GM21423 (cell line): ENCODE data around the gene CDC45.
"Not testable (repeated sequence)": the region's sequence is repeated elsewhere in the genome, so short reads cannot be mapped to it uniquely, and the experiment has no call there.

Experiments
- ATAC-seq: cut with Tn5 transposase; IDR thresholded peaks from one replicate; pipeline ENCODE4 v1.9.1; 2021; ENCODE audit warnings: mild to moderate bottlenecking, moderate library complexity; ENCODE audit not compliant: unreplicated experiment

The CDC45 gene

DNA sequence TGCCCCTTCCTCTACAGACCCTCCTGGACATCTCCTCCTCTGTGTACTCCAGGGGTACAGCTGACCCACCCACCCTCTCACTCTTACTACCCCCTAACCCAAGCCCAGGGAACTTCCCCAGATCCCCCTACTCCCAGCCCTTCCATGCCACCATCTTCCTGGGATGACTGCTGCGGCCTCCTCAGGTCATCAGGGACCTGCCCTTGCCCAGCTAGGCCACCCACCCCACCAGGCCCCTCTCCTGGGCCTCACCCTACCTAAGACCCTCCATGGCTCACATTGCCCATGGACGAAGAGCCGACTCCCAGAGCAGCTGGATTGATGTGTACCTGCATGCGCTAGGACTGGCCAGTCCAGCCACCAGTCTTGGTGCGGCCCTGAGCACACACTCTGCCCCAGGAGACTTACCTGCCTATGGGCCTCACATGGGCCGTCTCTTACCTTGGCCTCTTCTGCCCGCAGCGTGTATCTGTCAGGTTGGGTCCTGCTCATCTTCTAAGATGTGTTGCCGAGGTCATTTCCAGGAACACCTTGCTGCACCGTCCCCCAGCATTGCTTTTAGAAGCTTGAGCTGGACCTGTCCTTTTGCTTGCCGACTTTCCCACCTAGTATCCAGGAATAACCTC lies 46.5 kb downstream of the CDC45 start:
- ATAC-seq: no peak

- no peak for ATAC-seq
These were observed 47.0 kb downstream of the CDC45 start for GRCh38 chr22:19526702-19527111.

DNA sequence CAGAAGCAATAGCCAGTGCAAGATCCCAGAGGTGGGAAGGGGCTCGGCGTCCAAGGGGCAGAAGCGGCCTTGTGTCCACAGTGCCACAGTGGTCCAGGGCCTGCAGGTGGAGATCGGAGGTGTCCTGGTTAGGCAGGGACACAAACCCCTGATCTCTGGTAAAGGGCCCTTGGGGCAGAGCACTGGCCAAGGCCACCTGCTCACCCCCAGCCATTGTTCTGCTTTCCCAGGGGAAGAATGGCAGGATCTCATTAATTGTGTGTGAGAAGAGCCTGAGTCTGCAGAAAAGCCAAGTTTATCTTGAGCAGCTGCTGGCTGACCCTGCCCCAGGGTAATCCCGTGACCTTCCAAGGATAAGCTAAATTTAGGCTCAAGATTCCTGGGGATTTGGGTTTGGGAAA lies 47.6 kb downstream of the CDC45 start:
- ATAC-seq: no peak

- ATAC-seq: no peak
These were observed 48.2 kb downstream of the CDC45 start for GRCh38 chr22:19527861-19528417.

DNA sequence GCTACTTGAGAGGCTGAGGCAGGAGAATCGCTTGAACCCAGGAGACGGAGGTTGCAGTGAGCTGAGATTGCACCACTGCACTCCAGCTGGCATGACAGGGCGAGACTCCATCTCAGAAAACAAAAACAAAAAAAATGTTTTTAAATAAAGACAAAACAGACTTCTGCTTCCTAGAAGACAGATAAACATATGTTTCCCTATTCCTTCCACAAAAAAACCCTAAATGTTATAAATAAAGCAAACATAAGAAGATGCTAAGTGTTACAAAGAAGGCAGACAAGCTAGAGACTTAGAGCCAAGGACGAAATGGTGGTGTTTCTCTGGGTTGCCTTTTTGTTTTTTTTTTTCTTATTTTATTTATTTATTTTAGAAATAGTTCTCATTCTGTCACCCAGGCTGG lies 50.1 kb downstream of the CDC45 start:
- ATAC-seq: no peak

DNA sequence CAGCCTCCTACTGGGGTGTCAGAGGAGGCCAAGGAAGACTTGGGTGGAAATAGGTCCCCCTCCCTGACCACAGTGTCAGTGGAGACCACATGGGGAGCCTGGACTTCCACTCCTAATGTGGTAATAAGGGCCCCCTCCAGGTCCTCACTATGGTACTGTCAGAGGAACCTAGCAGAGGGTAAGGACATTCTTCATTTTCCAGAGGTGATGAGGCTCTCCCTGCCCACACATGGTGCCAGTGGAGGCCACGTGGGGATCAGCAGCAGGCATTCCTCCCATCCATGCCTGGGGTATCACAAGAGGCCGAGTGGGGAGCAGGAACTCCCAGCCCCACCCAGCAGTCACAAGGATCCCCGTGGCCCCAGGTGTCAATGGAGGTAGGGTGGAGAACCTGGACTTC lies 51.0 kb downstream of the CDC45 start:
- no peak for ATAC-seq

GRCh38 chr22:19531327-19531726 lies 51.6 kb downstream of the CDC45 start:
- ATAC-seq: not testable (repeated sequence)

- no peak for ATAC-seq
These were observed 53.4 kb downstream of the CDC45 start for GRCh38 chr22:19533049-19533626.

- ATAC-seq: no peak
These were observed 54.1 kb downstream of the CDC45 start for GRCh38 chr22:19533857-19534256.

GRCh38 chr22:19535001-19535400 lies 55.3 kb downstream of the CDC45 start:
- ATAC-seq: no peak

DNA sequence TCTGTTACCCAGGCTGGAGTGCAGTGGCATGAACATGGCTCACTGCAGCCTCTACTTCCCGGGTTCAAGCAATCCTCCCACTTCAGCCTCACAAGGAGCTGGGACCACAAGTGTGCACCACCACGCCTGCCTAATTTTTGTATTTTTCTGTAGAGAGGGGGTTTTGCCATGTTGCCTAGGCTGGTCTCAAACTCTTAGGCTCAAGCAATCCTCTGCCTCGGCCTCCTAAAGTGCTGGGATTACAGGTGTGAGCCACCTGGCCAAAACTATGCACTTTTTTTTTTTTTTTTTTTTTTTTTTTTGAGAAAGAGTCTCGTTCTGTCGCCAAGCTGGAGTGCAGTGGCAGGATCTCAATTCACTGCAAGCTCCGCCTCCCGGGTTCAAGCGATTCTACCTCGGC lies 56.8 kb downstream of the CDC45 start:
- no peak for ATAC-seq

DNA sequence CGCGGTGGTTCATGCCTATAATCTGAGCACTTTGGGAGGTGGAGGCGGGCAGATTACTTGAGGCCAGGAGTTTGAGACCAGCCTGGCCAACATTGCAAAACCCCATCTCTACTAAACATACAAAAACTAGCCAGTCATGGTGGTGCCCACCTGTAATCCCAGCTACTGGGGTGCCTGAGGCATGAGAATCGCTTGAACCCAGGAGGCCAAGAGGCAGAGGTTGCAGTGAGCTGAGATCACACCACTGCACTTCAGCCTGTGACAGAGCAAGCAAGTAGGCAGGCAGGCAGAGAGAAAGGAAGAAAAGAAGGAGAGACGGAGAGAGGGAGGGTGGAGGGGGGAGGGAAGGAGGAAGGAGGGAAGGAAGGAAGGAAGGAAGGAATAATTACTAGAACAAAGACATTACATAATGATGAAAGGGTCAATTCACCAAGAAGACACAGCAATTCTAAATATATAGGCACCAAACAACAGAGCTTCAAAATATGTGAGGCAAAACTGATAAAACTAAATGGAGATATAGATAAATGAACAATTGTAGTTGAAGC lies 58.3 kb downstream of the CDC45 start:
- no peak for ATAC-seq

DNA sequence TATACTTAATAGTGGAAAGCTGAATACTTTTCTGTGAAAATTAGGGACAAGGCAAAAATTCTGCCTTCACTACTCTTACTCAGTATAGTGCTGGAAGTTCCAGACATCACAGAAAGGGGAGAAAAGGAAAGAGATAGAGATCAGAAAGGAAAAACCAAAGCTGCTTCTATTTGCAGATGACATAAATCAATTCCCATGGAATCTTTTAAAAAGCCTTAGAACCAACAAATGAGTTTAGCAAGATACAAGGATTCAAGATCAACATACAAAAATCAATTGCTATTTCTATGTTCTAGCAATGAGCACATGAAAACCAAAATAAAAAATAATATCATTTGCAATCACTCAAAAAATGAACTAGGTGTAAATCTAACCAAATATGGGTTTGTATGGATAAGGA lies 60.7 kb downstream of the CDC45 start:
- no peak for ATAC-seq

DNA sequence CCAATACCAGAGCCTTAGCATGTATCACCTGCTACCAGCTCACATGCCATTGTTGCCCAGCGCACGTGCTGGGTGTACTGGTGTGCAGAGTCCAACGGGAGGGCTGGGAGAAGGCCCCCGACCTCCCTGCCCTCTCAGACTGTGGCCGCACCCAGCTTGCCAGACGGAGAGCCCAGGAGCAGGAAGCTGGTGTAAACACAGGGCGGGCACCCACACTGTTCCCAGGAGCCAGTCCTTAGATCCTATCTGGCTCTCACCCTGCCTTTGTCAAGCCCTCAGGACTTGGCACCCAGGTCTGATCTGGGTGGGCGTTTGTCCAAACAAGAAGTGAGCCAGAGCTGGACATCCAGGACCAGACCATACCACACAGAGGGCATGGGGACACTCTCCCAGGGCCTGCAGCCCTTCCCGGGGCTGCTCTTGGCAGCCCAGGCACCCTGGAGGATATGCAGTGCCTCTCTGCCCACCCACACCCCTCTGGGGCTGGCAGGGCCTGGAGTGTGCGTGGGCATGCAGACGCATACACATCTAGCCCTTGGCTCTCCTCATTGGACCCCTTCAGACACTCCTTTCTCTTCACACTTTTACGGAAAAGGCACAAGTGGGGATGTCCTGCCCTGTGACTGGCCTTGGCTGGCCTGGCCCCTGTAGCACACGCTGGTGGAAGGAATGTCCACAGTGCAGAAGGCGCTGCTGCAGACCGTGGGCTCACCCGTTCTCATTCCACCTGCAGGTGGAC lies 64.4 kb downstream of the CDC45 start:
- ATAC-seq: no peak

- no peak for ATAC-seq
These were observed 66.2 kb downstream of the CDC45 start for GRCh38 chr22:19545935-19546207.

DNA sequence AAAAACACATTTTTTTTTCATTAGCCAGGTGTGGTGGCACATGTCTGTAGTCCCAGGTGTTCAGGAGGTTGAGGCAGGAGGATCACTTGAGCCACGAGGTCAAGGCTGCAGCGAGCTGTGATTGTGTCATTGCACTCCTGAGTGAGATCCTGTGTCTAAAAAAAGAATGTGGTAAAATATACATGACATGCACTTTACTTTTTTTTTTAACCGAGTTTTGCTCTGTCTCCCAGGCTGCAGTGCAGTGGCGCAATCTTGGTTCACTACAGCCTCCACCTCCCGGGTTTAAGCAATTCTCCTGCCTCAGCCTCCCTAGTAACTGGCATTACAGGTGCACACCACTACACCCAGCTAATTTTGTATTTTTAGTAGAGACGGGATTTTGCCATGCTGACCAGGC lies 67.0 kb downstream of the CDC45 start:
- no peak for ATAC-seq

- no peak for ATAC-seq
These were observed 67.9 kb downstream of the CDC45 start for GRCh38 chr22:19547620-19548019.

DNA sequence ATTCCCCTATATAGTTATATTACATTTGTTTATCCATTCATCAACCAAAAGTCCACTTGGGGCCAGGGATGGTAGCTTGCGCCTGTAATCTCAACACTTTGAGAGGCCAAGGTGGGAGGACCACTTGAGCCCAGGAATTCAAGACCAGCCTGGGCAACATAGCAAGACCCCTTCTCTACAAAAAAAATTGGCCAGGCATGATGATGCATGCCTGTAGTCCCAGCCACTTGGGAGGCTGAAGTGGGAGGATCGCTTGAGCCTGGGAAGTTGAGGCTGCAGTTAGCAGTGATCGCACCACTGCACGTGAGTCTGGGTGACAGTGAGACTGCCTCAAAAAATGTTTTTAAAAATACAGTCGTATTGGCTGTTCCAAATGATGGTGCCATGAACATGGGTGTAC lies 68.7 kb downstream of the CDC45 start:
- ATAC-seq: not testable (repeated sequence)

DNA sequence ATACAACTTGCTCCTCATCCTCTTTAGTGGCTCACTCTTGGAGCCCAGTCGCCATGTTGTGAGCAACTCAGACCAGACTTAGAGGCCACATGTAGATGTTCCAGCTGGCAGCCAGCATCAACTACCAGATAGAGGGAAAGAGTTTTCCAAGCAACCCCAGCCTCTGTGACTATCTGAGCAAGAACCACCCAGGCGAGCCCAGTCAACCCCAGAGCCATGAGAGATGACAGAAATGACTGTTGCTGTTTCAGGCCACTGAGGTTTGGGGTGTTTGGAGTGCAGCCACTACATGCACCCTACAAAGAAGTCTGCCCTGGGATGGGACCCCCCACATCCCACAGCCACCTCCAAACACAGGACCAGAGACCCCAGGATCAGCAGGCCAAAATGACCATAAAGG lies 69.2 kb downstream of the CDC45 start:
- ATAC-seq: no peak

DNA sequence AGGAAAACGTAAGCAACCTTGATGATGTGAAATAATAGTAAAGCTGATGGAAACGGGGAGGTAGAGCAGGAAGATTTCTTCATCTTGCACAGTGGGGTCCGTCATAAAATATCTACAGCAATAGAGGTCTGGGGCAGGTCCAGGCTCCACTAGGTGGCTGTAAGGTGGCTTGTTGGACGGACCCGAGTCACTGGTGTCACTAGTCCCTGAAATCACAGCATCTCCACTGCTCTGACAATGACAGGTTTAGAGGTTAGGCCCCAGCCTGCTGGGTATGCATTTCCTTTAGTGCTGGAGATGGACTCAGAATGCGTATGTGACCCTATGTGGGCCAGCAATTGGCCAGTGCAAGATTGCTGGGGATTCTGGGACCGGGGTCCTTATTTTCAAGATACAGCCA lies 69.7 kb downstream of the CDC45 start:
- ATAC-seq: no peak

DNA sequence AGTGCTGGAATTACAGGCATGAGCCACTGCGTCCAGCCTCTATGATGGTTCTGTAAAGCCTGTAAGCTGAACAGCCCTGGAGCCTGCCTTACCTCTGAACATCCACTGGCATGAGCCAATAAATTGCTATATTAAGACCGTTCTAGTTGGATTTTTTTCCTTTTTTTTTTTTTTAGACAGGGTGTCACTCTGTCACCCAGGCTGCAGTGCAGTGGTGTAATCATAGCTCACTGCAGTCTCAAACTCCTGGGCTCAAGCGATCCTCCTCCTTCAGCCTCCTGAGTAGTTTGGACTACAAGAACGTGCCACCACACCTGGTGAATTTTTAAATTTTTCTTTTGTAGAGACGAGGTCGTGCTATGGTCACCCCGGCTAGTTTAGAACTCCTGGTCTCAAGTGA lies 70.7 kb downstream of the CDC45 start:
- no peak for ATAC-seq

DNA sequence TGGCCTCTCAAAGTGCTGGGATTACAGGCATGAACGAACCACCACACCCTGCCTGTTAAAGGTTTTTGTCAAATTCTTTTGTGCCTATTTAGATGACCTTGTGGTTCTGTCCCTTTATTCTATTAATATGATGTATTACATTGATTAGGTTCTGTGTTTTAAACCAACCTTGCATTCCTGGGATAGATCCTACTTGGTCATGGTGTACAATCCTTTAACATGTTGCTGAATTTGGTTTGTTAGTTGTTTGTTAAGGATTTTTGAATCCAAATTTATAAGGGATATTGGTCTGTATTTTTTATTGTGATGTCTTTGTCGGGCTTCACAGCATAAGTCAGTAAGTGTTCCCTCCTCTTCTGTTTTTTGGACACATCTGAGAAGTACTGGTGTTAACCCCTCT lies 73.5 kb downstream of the CDC45 start:
- no peak for ATAC-seq
